A549 (cell line): Measurements from ENCODE around the gene TDRD12. TPM values are rescaled to one million over a fixed set of nuclear protein-coding genes. Genes with fewer than 3 reads are reported as not detected.

Experiments
- ATAC-seq, 2 experiments: fragments of 200-7000 bp in 1 of 2; fragments of >200 bp in 1 of 2; cut with Nextera tagmentation in 1 of 2; cut with Tn5 transposase in 1 of 2; 3 replicates each; pipeline versions ENCODE4 v1.8.0 to v1.9.1; 2018 to 2020; ENCODE audit warnings: mild to moderate bottlenecking in 1 of 2, moderate library complexity in 1 of 2
- CTCF ChIA-PET: fragments of 300-600 bp; sonication (Branson Sonifier 250); formaldehyde crosslinking; extraction: SDS; loops from one replicate; lab custom pipeline; 2021; ENCODE audit warnings: antibody characterized with exemption, inconsistent platforms; lab: Yijun Ruan, JAX
- POLR2A ChIA-PET: fragments of 350-600 bp; formaldehyde crosslinking; extraction: SDS; loops from one replicate; lab custom pipeline; 2021; ENCODE audit warnings: antibody characterized with exemption, inconsistent platforms; lab: Yijun Ruan, JAX
- DNase-seq, 2 experiments: peaks; one replicate each; pipeline versions ENCODE4 v3.0.0 to v3.0.0-alpha.2; 2011 to 2016; ENCODE audit warnings: low read depth in 1 of 2, low spot score in 1 of 2
- FAIRE-seq: peaks from 2 replicates; lab custom pipeline; 2011; peaks lifted over from hg19 to GRCh38; lab: Jason Lieb, UNC
- H3K27ac ChIP-seq, 2 experiments: fragments of >200 bp; sonication (Bioruptor Twin); formaldehyde crosslinking; 3 replicates each; pipeline ENCODE4 v1.5.1; 2016 to 2017
- H3K4me1 ChIP-seq: fragments of >200 bp; sonication (Bioruptor Twin); formaldehyde crosslinking; 3 replicates; pipeline ENCODE4 v1.6.1; 2016
- H3K4me2 ChIP-seq: fragments of >200 bp; sonication (Bioruptor Twin); formaldehyde crosslinking; 3 replicates; pipeline ENCODE4 v1.6.1; 2016
- H3K4me3 ChIP-seq: fragments of >200 bp; sonication (Bioruptor Twin); formaldehyde crosslinking; 3 replicates; pipeline ENCODE4 v1.5.1; 2016
- H3K9me3 ChIP-seq: fragments of >200 bp; sonication (Bioruptor Twin); formaldehyde crosslinking; 3 replicates; pipeline ENCODE4 v1.6.1; 2016
- BHLHE40 ChIP-seq: IDR thresholded peaks from 2 replicates; pipeline ENCODE4 v1.6.1; 2012; ENCODE audit warnings: low read depth, low read length, inconsistent platforms
- CBX8 ChIP-seq: fragments of 200-600 bp; sonication (generic); IDR thresholded peaks from 2 replicates; pipeline ENCODE4 v1.6.1; 2016
- CEBPB ChIP-seq, 2 experiments: fragments of >200 bp in 1 of 2; sonication (Bioruptor Twin) in 1 of 2; formaldehyde crosslinking in 1 of 2; IDR thresholded peaks; 2 replicates each; pipeline ENCODE4 v1.6.1; 2012 to 2016
- CHD2 ChIP-seq: fragments of 150-350 bp; IDR thresholded peaks from 2 replicates; pipeline ENCODE4 v1.6.1; 2014; ENCODE audit warnings: low read length; ENCODE audit not compliant: partially characterized antibody
- CHD4 ChIP-seq: fragments of 200-600 bp; sonication (generic); IDR thresholded peaks from 2 replicates; pipeline ENCODE4 v1.6.1; 2016; ENCODE audit warnings: antibody characterized with exemption, mild to moderate bottlenecking, borderline replicate concordance
- EHF ChIP-seq: fragments of 250-450 bp; sonication (Bioruptor Pico); IDR thresholded peaks from 2 replicates; pipeline ENCODE4 v1.5.0; 2020; ENCODE audit warnings: mild to moderate bottlenecking
- EHMT2 ChIP-seq: fragments of 200-600 bp; sonication (generic); IDR thresholded peaks from 2 replicates; pipeline ENCODE4 v1.6.1; 2016; ENCODE audit warnings: antibody characterized with exemption, low read depth, mild to moderate bottlenecking, moderate library complexity
- FOSB ChIP-seq: fragments of 250-450 bp; sonication (Bioruptor Pico); IDR thresholded peaks from 2 replicates; pipeline ENCODE4 v1.5.0; 2020; ENCODE audit warnings: mild to moderate bottlenecking, moderate library complexity
- HDAC2 ChIP-seq: fragments of 200-600 bp; sonication (generic); IDR thresholded peaks from 2 replicates; pipeline ENCODE4 v1.6.1; 2016
- HOXA7 ChIP-seq: fragments of 250-450 bp; sonication (Bioruptor Pico); IDR thresholded peaks from 2 replicates; pipeline ENCODE4 v1.5.0; 2020; ENCODE audit warnings: mild to moderate bottlenecking, moderate library complexity
- HOXB13 ChIP-seq: fragments of 250-450 bp; sonication (Bioruptor Pico); IDR thresholded peaks from 2 replicates; pipeline ENCODE4 v1.5.0; 2020; ENCODE audit warnings: low read depth, mild to moderate bottlenecking, moderate library complexity
- KDM1A ChIP-seq: fragments of 200-600 bp; sonication (generic); IDR thresholded peaks from 2 replicates; pipeline ENCODE4 v1.6.1; 2016; ENCODE audit warnings: low read depth, mild to moderate bottlenecking
- KDM5A ChIP-seq: fragments of 200-600 bp; sonication (generic); IDR thresholded peaks from 2 replicates; pipeline ENCODE4 v1.6.1; 2016; ENCODE audit warnings: antibody characterized with exemption, mild to moderate bottlenecking
- MAFK ChIP-seq: fragments of 450-650 bp; IDR thresholded peaks from 2 replicates; pipeline ENCODE4 v1.6.1; 2014; ENCODE audit not compliant: partially characterized antibody
- MAZ ChIP-seq: fragments of 150-350 bp; IDR thresholded peaks from 2 replicates; pipeline ENCODE4 v1.6.1; 2014; ENCODE audit warnings: antibody characterized with exemption, low read depth, low read length, borderline replicate concordance
- MYC ChIP-seq: IDR thresholded peaks from 2 replicates; pipeline ENCODE4 v1.6.1; 2012; ENCODE audit warnings: mild to moderate bottlenecking, inconsistent platforms, low read length, improper control_type of control experiment, borderline replicate concordance
- NFE2L2 ChIP-seq: fragments of 150-350 bp; conservative IDR thresholded peaks from 2 replicates; pipeline ENCODE4 v1.6.1; 2014; ENCODE audit warnings: low read length
- NR3C1 ChIP-seq: fragments of >200 bp; sonication (Bioruptor Twin); formaldehyde crosslinking; IDR thresholded peaks from 3 replicates; pipeline ENCODE4 v1.6.1; 2017
- RFX5 ChIP-seq: fragments of 450-650 bp; IDR thresholded peaks from 2 replicates; pipeline ENCODE4 v1.7.1; 2014; ENCODE audit warnings: antibody characterized with exemption, mild to moderate bottlenecking, moderate library complexity
- RNF2 ChIP-seq: fragments of 200-600 bp; sonication (generic); IDR thresholded peaks from 2 replicates; pipeline ENCODE4 v1.6.1; 2016; ENCODE audit warnings: low read depth, mild to moderate bottlenecking, antibody characterized with exemption, moderate library complexity, borderline replicate concordance
- SMC3 ChIP-seq: fragments of >200 bp; sonication (Bioruptor Twin); formaldehyde crosslinking; IDR thresholded peaks from 3 replicates; pipeline ENCODE4 v1.6.1; 2018; ENCODE audit warnings: inconsistent platforms
- SREBF2 ChIP-seq: fragments of 450-650 bp; IDR thresholded peaks from 2 replicates; pipeline ENCODE4 v1.6.1; 2014; ENCODE audit warnings: mild to moderate bottlenecking, moderate library complexity
- ZC3H11A ChIP-seq: fragments of 450-650 bp; IDR thresholded peaks from 2 replicates; pipeline ENCODE4 v1.6.1; 2014; ENCODE audit warnings: antibody characterized with exemption, mild to moderate bottlenecking
- WGBS: methylation state at CpG from one replicate; pipeline ENCODE4 v1.1.6; 2017; ENCODE audit errors: missing lambda C conversion rate; 5-methylcytosine and 5-hydroxymethylcytosine counted together
- polyA plus RNA-seq, 4 experiments: library from polyadenylated mRNA; depleted of rRNA in 3 of 4; stranded (reverse); fragments of >200 nt; fragmentation: RNase III in 1 of 4; extraction: RNeasy Plus Mini Kit Qiagen cat#74134 plus additional on column Dnase treatment in 1 of 4; gene quantifications; 2 replicates in 3 of 4; 3 replicates in 1 of 4; pipeline ENCODE4 v1.2.3, GENCODE V29; 2011 to 2017
- TF ChIP-seq, protein P1 (sequence below): IDR thresholded peaks from 2 replicates; pipeline ENCODE4 v1.6.1; 2012
- TF ChIP-seq, protein P2 (sequence below): fragments of 200-600 bp; sonication (generic); IDR thresholded peaks from 2 replicates; pipeline ENCODE4 v1.6.1; 2016; ENCODE audit warnings: antibody characterized with exemption, mild to moderate bottlenecking, moderate library complexity

TDRD12 gene
- polyA plus RNA-seq, 2 of the 4 experiments (the other 2 are of a cell fraction), result 0.19 to 0.53 TPM

GRCh38 chr19:32818536-32818935 lies 99.0 kb downstream of the TDRD12 start:
- H3K27ac ChIP-seq, result no peak overlapping the region
- DNase-seq, result no peak
- no peak for FAIRE-seq
- TF ChIP-seq MAZ (no peak), NFE2L2 (no peak), CHD4 (no peak), SREBF2 (no peak), CHD2 (no peak), CBX8 (no peak), MYC (no peak), KDM1A (no peak), NR3C1 (no peak), HDAC2 (no peak), CEBPB (IDR thresholded peaks at IDR 0.05) (no peak), ZC3H11A (no peak), EHMT2 (no peak), MAFK (no peak), FOSB (CRISPR knock-in tag) (no peak), RFX5 (no peak), KDM5A (no peak)
- TF ChIP-seq, protein P1, sequence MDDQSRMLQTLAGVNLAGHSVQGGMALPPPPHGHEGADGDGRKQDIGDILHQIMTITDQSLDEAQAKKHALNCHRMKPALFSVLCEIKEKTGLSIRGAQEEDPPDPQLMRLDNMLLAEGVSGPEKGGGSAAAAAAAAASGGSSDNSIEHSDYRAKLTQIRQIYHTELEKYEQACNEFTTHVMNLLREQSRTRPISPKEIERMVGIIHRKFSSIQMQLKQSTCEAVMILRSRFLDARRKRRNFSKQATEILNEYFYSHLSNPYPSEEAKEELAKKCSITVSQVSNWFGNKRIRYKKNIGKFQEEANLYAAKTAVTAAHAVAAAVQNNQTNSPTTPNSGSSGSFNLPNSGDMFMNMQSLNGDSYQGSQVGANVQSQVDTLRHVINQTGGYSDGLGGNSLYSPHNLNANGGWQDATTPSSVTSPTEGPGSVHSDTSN, result no peak
- H3K4me3 ChIP-seq, result no peak overlapping the region
- ChIA-PET CTCF (interaction anchor here (1.1 to 1.6 kb wide), 3 partner anchors 12 to 220 kb away, joined by 3 to 8 read pairs (median 4); no protein-coding TSS in a partner anchor), POLR2A (no interaction called here)
- ATAC-seq, result no peak
- no peaks in the 10 kb centered on the region for H3K4me1 ChIP-seq
- no peaks in the 10 kb centered on the region for H3K9me3 ChIP-seq
- WGBS, result 68% methylated on average over 8 of the region's 8 CpGs
- H3K4me2 ChIP-seq, result no peak overlapping the region

GRCh38 chr19:32819419-32820400 lies 100.1 kb downstream of the TDRD12 start:
- Histone ChIP-seq H3K4me2 (no peak overlapping the region), H3K4me3 (no peak overlapping the region), H3K9me3 (no peaks in the 10 kb centered on the region), H3K4me1 (no peaks in the 10 kb centered on the region), H3K27ac (no peak overlapping the region)
- TF ChIP-seq RNF2 (no peak), MYC (no peak), EHF (CRISPR knock-in tag) (no peak), HOXB13 (no peak), BHLHE40 (no peak), HOXA7 (no peak), SMC3 (no peak), CHD2 (no peak)
- TF ChIP-seq, protein P2, sequence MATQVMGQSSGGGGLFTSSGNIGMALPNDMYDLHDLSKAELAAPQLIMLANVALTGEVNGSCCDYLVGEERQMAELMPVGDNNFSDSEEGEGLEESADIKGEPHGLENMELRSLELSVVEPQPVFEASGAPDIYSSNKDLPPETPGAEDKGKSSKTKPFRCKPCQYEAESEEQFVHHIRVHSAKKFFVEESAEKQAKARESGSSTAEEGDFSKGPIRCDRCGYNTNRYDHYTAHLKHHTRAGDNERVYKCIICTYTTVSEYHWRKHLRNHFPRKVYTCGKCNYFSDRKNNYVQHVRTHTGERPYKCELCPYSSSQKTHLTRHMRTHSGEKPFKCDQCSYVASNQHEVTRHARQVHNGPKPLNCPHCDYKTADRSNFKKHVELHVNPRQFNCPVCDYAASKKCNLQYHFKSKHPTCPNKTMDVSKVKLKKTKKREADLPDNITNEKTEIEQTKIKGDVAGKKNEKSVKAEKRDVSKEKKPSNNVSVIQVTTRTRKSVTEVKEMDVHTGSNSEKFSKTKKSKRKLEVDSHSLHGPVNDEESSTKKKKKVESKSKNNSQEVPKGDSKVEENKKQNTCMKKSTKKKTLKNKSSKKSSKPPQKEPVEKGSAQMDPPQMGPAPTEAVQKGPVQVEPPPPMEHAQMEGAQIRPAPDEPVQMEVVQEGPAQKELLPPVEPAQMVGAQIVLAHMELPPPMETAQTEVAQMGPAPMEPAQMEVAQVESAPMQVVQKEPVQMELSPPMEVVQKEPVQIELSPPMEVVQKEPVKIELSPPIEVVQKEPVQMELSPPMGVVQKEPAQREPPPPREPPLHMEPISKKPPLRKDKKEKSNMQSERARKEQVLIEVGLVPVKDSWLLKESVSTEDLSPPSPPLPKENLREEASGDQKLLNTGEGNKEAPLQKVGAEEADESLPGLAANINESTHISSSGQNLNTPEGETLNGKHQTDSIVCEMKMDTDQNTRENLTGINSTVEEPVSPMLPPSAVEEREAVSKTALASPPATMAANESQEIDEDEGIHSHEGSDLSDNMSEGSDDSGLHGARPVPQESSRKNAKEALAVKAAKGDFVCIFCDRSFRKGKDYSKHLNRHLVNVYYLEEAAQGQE, result no peak
- no peak; a peak in 1 of 6 replicates for ATAC-seq
- FAIRE-seq, result peak; percentile 82
- ChIA-PET POLR2A (no interaction called here), CTCF (interaction anchor here (0.6 to 1.6 kb wide), 4 partner anchors 11 to 546 kb away, joined by 3 to 8 read pairs (median 4); no protein-coding TSS in a partner anchor)
- 53% methylated on average over 17 of the region's 17 CpGs for WGBS
- DNase-seq, result no peak
